D721Med (cell line): ENCODE data around the gene ASPG.

ENCODE experiments used
- DNase-seq: peaks from one replicate; pipeline ENCODE4 v3.0.0; 2011; ENCODE audit warnings: low spot score; ENCODE audit not compliant: insufficient read length
- FAIRE-seq: peaks from 2 replicates; lab custom pipeline; 2011; peaks lifted over from hg19 to GRCh38; lab: Jason Lieb, UNC
- CTCF ChIP-seq: IDR thresholded peaks from 2 replicates; pipeline ENCODE4 v1.5.1; 2012; ENCODE audit warnings: mild to moderate bottlenecking, control low read depth; ENCODE audit not compliant: insufficient read depth; ENCODE audit errors: missing control alignments

The ASPG gene

GRCh38 chr14:104128981-104129380 is 43.5 kb downstream of the ASPG start:
- TF ChIP-seq CTCF = no peak
- no peak for DNase-seq
- FAIRE-seq = no peak

- no peak for DNase-seq
- FAIRE-seq = no peak
- TF ChIP-seq CTCF = no peak
Measured at GRCh38 chr14:104129556-104129955, 44.1 kb downstream of the ASPG start.

- no peak for FAIRE-seq
- peak; percentile 75 for TF ChIP-seq CTCF
- no peak for DNase-seq
Measured at GRCh38 chr14:104130974-104131651, 45.6 kb downstream of the ASPG start.

GRCh38 chr14:104131968-104132732 is 46.6 kb downstream of the ASPG start:
- TF ChIP-seq CTCF = no peak
- DNase-seq = no peak
- FAIRE-seq = no peak

- FAIRE-seq = no peak
- no peak for DNase-seq
- TF ChIP-seq CTCF = no peak
Measured at GRCh38 chr14:104132981-104133380, 47.5 kb downstream of the ASPG start.

GRCh38 chr14:104133496-104133895 is 48.0 kb downstream of the ASPG start:
- no peak for DNase-seq

More at GRCh38 chr14:104133496-104133895, 48.0 kb downstream of the ASPG start:
- no peak for FAIRE-seq
- TF ChIP-seq CTCF = no peak
